Sigmoid colon (tissue), 7 donors: ENCODE results near the gene TSR3. TPM values are rescaled to one million over a fixed set of nuclear protein-coding genes. Genes with fewer than 3 reads are reported as not detected.

Experiments
- DNase-seq: peaks from one replicate; pipeline ENCODE4 v3.0.0-alpha.2; 2019
- H3K27ac ChIP-seq, 4 donors: fragments of 200-600 bp; sonication (generic); one replicate each; pipeline ENCODE4 v1.5.1; 2016 to 2019; ENCODE audit warnings: mild to moderate bottlenecking in 1 of 4
- H3K27me3 ChIP-seq, 3 donors: fragments of 200-600 bp; sonication (generic); one replicate each; pipeline ENCODE4 v1.5.1; 2019; ENCODE audit warnings: mild to moderate bottlenecking in 1 of 3
- H3K36me3 ChIP-seq, 4 donors: fragments of 200-600 bp; sonication (generic); one replicate each; pipeline ENCODE4 v1.5.1; 2016 to 2019
- H3K4me1 ChIP-seq, 4 donors: fragments of 200-600 bp; sonication (generic); one replicate each; pipeline ENCODE4 v1.5.1; 2017 to 2019
- H3K4me3 ChIP-seq, 4 donors: fragments of 200-600 bp; sonication (generic); one replicate each; pipeline ENCODE4 v1.5.1; 2017 to 2019; ENCODE audit warnings: mild to moderate bottlenecking in 2 of 4, moderate library complexity in 1 of 4
- H3K9me3 ChIP-seq, 4 donors: fragments of 200-600 bp in 3 of 4; sonication (generic) in 3 of 4; one replicate each; pipeline versions ENCODE4 v1.5.1 to v1.6.1; 2013 to 2019
- CTCF ChIP-seq, 4 experiments: fragments of 450-650 bp in 3 of 4; fragments of 200-600 bp in 1 of 4; IDR thresholded peaks; one replicate each; pipeline ENCODE4 v1.5.1; 2016 to 2019; ENCODE audit warnings: antibody characterized with exemption in 4 of 4, mild to moderate bottlenecking in 3 of 4, moderate library complexity in 2 of 4
- EP300 ChIP-seq, 4 donors: sonication (generic); formaldehyde crosslinking; IDR thresholded peaks; one replicate each; pipeline ENCODE4 v1.6.1; 2017; ENCODE audit warnings: antibody characterized with exemption in 4 of 4
- POLR2A ChIP-seq, 2 donors: fragments of 450-650 bp; IDR thresholded peaks; one replicate each; pipeline ENCODE4 v1.6.1; 2016; ENCODE audit warnings: antibody characterized with exemption in 2 of 2, mild to moderate bottlenecking in 2 of 2, moderate library complexity in 2 of 2
- POLR2AphosphoS5 ChIP-seq, 4 donors: sonication (generic); formaldehyde crosslinking; IDR thresholded peaks; one replicate each; pipeline ENCODE4 v1.6.1; 2017; ENCODE audit warnings: antibody characterized with exemption in 4 of 4
- WGBS, 2 donors: extraction: QIAGEN DNeasy Blood & Tissue Kit; methylation state at CpG; one replicate each; pipeline ENCODE4 v1.1.7; 2013; 5-methylcytosine and 5-hydroxymethylcytosine counted together
- intact Hi-C: fragments of 100-400 bp; cut with DNase I; formaldehyde crosslinking; loops from one replicate; pipeline ENCODE4 v1.15.1; 2023
- polyA plus RNA-seq, 3 donors: library from polyadenylated mRNA; stranded (reverse); fragments of 200-250 nt; gene quantifications; one replicate each; pipeline ENCODE4 v1.2.3, GENCODE V29; 2013
- total RNA-seq, 4 donors: library from RNA; depleted of rRNA; stranded (reverse); fragments of >200 nt; gene quantifications; one replicate each; pipeline ENCODE4 v1.1.0, GENCODE V29; 2016
- donor health status: healthy with polysubstance abuse.
- donor health status: Bipolar disorder and iron deficiency.
- donor health status: healthy.

The TSR3 gene
- total and polyA plus RNA-seq, 7 donors: 59.0 to 107 (median 83.4) TPM

GRCh38 chr16:1397779-1398178 is 46.1 kb upstream of the TSR3 start:
- DNase-seq: no peak
- intact Hi-C loops: no loop called here
- H3K9me3 ChIP-seq: no peaks in the 10 kb centered on the region
- peaks cover 44 to 96% (median 48%) of the 10 kb centered on the region in 4 donors for H3K36me3 ChIP-seq
- no peaks in the 10 kb centered on the region for H3K27me3 ChIP-seq
- 93 to 95% methylated on average over 21 of the region's 21 CpGs for WGBS, 2 donors
- no peak for TF ChIP-seq POLR2AphosphoS5 (IDR thresholded peaks at IDR 0.05)
- TF ChIP-seq POLR2A (IDR thresholded peaks at IDR 0.05): no peak
- TF ChIP-seq EP300 (IDR thresholded peaks at IDR 0.05): no peak
- no peak for TF ChIP-seq CTCF (IDR thresholded peaks at IDR 0.05)
- H3K4me1 ChIP-seq: no peaks in the 10 kb centered on the region
- no peak overlapping the region for H3K4me3 ChIP-seq
- H3K27ac ChIP-seq: no peak overlapping the region

GRCh38 chr16:1395444-1396031 is 43.9 kb upstream of the TSR3 start:
- 57 to 84% methylated on average over 22 of the region's 22 CpGs for WGBS, 2 donors
- no peak overlapping the region for H3K27ac ChIP-seq
- intact Hi-C loops: no loop called here
- H3K36me3 ChIP-seq: peaks cover 33 to 92% (median 44%) of the 10 kb centered on the region in 4 donors
- DNase-seq: no peak
- H3K4me1 ChIP-seq: no peaks in the 10 kb centered on the region
- no peaks in the 10 kb centered on the region for H3K27me3 ChIP-seq
- H3K9me3 ChIP-seq: no peaks in the 10 kb centered on the region
- no peak overlapping the region for H3K4me3 ChIP-seq
- no peak for TF ChIP-seq POLR2A (IDR thresholded peaks at IDR 0.05)
- TF ChIP-seq POLR2AphosphoS5 (IDR thresholded peaks at IDR 0.05): no peak
- TF ChIP-seq EP300 (IDR thresholded peaks at IDR 0.05): no peak
- no peak for TF ChIP-seq CTCF (IDR thresholded peaks at IDR 0.05)

GRCh38 chr16:1394367-1394951 is 42.8 kb upstream of the TSR3 start:
- Histone ChIP-seq H3K4me3 (no peak overlapping the region), H3K27ac (no peak overlapping the region), H3K4me1 (no peaks in the 10 kb centered on the region), H3K9me3 (no peaks in the 10 kb centered on the region), H3K27me3 (no peaks in the 10 kb centered on the region), H3K36me3 (peaks cover 40 to 94% (median 48%) of the 10 kb centered on the region in 4 donors)
- DNase-seq: no peak
- intact Hi-C loops: no loop called here
- TF ChIP-seq POLR2AphosphoS5 (IDR thresholded peaks at IDR 0.05) (no peak), CTCF (IDR thresholded peaks at IDR 0.05) (no peak), EP300 (IDR thresholded peaks at IDR 0.05) (no peak), POLR2A (IDR thresholded peaks at IDR 0.05) (no peak)
- 93 to 94% methylated on average over 19 of the region's 19 CpGs for WGBS, 2 donors

- Histone ChIP-seq H3K36me3 (peaks cover 37 to 94% (median 46%) of the 10 kb centered on the region in 4 donors), H3K9me3 (no peaks in the 10 kb centered on the region), H3K4me3 (no peak overlapping the region), H3K4me1 (no peaks in the 10 kb centered on the region), H3K27ac (no peak overlapping the region), H3K27me3 (no peaks in the 10 kb centered on the region)
- DNase-seq: no peak
- 95 to 96% methylated on average over 21 of the region's 21 CpGs for WGBS, 2 donors
- TF ChIP-seq CTCF (IDR thresholded peaks at IDR 0.05) (no peak), POLR2AphosphoS5 (IDR thresholded peaks at IDR 0.05) (no peak), POLR2A (IDR thresholded peaks at IDR 0.05) (no peak), EP300 (IDR thresholded peaks at IDR 0.05) (no peak)
- intact Hi-C loops: no loop called here
Measured at GRCh38 chr16:1393613-1394176, 42.0 kb upstream of the TSR3 start.
